HG03039 (cell line): ENCODE results near the gene TMIE.

Source experiments
- ATAC-seq: cut with Tn5 transposase; IDR thresholded peaks from one replicate; pipeline ENCODE4 v1.9.1; 2021; ENCODE audit warnings: mild to moderate bottlenecking, moderate library complexity; ENCODE audit not compliant: unreplicated experiment

The TMIE gene, protein sequence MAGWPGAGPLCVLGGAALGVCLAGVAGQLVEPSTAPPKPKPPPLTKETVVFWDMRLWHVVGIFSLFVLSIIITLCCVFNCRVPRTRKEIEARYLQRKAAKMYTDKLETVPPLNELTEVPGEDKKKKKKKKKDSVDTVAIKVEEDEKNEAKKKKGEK

GRCh38 chr3:46701181-46701939, at the start of gene TMIE:
Gene TMIE, plus strand, starts transcription at chr3:46701392. Its CDS starts 96 bp downstream, at chr3:46701488.
- ATAC-seq, result no peak

GRCh38 chr3:46655271-46655670, 45.9 kb upstream of the TMIE start:
- ATAC-seq, result no peak

DNA sequence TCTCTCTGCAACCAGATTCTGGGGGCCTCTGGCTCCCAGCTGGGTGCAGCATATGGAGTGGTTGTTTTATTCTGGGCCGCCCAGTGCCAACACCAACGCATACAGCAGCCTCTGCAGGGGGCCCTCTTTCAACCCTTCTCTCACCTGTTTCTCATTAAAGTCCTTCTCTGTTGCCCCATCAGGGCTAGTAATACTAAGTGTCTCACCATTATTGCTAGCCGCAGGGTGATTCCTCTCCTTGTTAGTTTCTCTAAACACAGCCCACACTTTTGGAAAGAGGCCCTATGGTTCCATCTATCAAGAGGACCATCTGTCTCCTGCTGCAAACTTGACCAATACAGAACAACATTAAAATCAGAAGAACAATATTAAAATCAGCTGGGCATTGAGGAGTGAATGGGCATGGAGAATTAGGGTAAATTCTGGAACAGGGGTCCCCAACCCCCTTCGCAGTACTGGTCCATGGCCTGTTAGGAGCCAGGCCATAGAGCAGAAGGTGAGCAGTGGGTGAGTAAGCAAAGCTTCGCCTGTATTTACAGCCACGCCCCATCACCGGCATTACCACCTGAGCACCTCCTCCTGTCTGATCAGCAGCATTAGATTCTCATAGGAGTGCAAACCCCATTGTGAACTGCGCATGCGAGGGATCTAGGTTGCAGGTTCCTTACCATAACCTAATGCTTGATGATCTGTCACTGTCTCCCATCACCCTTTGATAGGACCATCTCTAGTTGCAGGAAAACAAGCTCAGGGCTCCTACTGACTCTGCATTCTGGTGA, 44.2 kb upstream of the TMIE start:
- no peak for ATAC-seq

DNA sequence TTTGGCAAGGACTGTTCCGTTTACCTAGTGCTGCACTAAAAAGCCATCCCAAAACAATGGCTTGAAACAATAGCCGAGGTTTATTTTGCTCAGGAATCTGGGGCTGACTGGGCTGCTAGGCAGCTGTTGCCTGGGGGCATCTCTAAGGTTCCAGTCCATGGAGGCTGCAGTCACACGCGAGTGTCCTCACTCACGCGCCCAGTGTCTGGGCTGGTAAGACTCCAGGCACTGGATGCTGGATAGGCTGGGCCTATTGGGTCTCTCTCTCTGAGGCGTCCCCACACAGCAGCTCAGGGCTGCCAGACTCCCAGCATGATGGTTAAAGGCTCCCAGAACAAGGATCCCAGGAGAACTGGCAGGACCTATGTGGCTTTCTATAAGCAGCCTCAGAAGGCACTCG, 41.9 kb upstream of the TMIE start:
- no peak for ATAC-seq

GRCh38 chr3:46660003-46660402, 41.2 kb upstream of the TMIE start:
- ATAC-seq, result no peak

DNA sequence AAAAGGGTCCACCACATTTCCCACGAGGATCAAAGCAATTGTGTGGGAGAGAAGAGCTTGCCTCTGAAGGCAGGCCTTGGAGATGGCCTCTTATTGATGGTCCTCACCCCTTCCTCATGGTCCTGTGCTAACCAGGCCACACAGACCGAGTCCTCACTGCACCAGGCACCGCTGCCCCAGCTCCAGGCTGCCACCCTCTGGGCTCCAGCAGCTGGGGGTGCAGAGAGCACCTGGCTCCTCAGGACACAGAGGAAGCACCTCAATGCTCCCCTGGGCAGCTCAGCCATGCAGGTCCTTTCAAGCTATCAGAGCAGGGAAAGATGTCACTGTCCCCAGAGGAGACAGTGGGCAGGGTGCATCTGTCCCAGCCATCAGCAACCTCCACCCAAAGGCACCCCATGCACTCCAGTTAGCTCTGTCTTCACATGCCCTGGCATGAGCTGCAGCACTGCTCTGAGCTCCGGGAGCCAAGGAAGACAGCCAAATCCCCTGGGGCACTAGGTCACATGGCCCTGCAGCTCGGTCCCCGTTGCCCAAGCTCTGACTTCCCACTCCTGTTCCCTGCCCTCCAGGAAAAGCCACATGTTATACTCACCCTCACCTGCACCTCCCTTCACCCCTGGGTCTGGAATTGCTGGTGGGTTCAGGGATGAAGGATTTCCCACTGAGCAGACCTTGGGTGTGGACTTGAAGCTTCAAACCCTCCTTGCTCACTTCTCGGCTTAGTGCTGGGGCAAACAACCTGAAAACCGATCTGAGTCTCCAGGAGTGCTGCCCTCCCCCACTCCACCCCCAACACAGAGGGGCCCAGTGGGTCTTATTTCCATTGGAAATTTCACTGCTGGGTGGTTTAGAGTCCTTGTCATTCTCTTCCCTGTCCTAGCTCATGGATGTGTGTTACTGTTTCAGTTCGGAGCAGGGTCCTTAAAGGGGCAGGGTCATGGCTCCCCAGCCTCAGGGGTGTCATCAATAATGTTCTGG, 40.4 kb upstream of the TMIE start:
- ATAC-seq, result no peak

DNA sequence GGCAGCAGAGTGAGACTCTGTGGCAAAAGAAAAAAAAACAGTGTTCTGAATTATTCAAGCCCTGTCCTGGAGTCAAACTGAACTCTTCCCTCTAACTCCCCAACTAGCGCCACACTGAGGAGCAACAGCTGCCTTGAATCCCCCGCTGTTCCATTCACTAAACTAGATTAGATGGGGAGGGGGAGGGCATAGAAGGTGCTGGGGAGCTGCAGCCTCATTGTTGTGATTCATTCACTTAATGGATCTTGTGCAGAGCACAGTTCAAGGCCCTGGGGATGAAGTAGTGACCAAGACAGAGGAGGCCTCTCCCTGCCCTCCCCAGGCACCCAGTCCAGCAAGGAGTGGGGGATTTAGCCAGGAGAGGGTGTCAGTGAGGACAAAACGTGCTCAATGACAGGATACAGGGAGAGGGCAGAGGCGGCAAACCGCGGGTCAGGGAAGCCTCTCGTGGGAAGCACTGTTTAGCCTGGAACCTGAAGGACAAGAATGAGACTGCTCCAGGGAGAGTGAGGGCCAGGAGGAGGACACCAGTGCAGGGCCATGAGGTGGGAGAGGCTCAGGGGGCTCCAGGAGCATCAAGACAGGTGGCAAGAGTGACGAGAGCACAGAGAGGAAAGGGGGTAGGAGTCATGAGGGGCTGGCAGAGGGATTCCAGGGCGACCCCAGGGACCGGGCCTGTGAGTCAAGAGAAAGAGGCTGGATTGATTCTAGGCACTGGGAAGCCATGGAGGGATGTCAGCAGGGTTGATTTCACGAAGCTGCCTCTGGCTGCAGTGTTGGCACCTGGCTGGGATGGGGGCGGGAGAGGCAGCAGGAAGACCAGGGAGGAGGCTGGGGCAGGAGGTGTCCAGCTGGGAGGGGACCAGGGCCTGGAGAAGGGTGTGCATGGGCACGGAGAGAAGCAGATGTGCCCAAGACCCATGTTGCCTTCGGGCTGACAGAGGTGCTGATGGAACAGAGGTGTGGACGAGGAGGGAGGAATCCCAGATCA, 39.1 kb upstream of the TMIE start:
- no peak for ATAC-seq

- no peak for ATAC-seq
Observed at GRCh38 chr3:46662771-46663551, 38.2 kb upstream of the TMIE start.

DNA sequence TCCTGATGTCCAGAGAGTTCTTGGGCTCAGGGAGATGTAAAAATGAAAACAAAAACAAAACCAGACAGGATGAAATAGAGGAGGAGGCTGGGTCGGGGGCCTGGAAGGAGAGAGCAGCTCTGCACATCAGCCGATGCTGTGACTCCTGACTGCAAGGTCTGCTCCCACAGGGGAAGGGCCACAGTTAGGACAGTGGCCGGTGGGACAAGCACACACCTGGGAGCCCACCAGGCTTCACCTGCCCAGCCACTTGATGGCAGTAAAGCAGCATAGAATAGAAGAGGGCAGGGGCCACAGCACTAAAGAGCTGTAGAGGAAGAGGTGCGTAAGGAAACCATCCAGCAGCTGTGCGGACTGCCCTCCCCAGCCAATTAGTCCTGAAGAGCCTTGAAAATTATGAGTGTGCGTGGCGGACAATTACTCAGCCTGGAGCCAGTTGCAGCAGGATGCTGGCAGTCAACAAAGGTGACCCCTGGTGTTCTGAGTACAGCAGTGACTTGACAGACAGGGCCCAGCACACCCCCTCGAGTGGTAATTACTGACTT, 37.5 kb upstream of the TMIE start:
- no peak for ATAC-seq

DNA sequence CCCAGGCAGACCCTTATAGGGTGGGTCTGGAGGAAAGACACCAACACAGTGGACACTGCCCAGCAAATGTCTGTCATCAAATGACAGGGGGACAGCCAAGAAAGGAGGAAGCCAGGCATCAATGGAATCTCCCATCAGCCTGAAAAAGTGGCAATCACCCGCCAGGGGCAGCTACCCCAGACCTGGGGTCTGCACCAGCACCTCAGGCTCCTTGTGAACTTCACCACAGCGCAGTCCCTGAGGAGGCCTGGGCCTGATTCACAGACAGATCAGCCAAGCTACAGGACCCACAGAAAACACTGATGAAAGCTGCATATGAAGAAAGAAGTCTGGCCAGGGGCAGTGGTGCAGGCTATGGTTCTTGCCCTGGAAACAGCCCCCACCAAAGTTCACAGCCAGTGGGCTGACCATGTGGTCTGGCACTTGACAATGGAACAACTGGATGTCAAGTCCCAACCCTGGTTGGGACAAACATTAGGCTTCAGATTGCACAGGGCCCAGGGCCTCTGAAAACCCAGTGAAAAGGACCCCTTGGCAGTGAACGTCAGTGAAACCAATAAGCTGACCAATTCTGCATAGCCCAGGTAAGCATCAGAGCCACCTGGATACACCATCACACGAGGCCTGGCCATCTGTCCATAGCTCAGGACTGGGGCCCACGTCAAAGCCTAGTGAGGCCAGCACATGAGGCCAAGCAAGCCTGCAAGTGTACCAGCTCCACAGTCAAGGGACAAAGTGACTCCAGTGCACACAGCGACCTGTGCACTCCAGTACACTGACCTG, 36.8 kb upstream of the TMIE start:
- ATAC-seq, result no peak

DNA sequence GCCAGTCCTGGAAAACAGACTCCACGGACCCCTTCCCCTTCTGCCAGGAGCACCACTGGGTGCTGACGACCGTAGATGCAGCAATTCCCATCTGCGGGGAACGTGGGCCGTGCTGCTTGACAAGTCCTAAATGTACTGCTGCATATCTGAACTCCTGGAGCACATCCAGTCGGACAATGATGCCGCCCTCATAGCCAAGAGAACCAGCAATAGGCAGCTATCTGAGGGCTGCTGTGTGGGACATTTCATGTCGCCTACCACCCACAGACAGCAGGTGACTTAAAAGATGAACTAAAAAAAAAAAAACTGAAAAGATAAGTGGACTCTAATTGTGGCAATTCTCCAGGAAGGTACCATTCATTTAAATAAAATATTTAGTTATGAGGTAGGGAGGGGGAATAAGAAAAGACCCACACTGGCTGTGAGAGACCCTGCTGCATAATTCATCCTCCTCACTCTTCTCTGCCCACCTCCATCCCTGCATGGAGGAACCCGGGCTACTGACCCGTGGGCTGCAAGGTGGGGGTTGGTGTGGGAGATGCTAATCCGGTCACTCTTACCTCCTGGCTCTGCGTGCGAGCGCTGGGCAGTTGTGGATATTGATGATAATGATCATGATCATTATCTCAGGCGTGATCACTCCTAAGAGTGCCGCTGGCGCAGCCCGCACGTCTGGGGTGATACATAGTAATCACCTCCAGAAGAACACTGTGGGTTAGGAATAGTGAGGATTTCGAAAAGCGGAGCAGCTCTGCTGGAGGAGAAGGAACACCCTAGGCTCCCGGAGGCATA, 36.0 kb upstream of the TMIE start:
- ATAC-seq, result no peak

- ATAC-seq, result no peak
Observed at GRCh38 chr3:46665763-46666452, 35.3 kb upstream of the TMIE start.

GRCh38 chr3:46666453-46666845, 34.7 kb upstream of the TMIE start:
- ATAC-seq, result no peak

DNA sequence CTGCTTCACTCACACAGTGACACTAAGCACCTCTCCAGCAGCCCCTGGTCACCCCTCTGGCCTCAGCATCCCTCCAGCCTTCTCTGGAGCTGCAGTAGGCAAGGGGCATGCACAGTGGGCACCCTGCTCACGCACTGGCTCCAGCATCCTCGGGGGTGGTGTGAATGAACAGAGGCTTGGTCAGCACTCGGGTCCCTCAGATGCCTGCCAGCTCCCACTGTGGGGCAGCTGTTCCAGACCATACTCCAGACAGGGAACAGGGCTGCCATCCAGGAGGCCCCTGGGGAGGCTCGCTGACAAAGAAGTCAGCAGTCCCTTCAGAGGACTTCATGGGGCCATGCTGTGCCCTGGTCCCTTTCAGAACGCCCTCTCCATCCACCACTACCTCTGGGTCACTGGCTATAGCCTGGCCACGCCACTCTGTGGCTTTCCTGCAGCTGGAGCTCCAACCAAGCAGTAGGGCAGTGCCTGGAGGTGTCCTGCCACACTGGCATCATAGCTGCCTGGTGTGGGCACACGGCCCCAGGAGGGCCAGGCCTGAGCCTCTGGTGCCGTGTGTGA, 34.1 kb upstream of the TMIE start:
- no peak for ATAC-seq

GRCh38 chr3:46667657-46668056, 33.5 kb upstream of the TMIE start:
- no peak for ATAC-seq

- ATAC-seq, result no peak
Observed at GRCh38 chr3:46668116-46668515, 33.1 kb upstream of the TMIE start.
